OCI-LY1 (cell line): ENCODE measurements around the gene UBXN10.

Experiments used
- H2AFZ ChIP-seq: fragments of 200-600 bp; sonication (generic), shearing (Covaris generic); 2 replicates; pipeline ENCODE4 v1.6.0; 2014; ENCODE audit warnings: antibody characterized with exemption, mild to moderate bottlenecking, low read length
- H3F3A ChIP-seq: fragments of 200-600 bp; sonication (generic), shearing (Covaris generic); 2 replicates; pipeline ENCODE4 v1.6.0; 2014; ENCODE audit warnings: mild to moderate bottlenecking, antibody characterized with exemption, low read length, moderate library complexity; ENCODE audit not compliant: insufficient read depth
- H3K27ac ChIP-seq: fragments of 200-600 bp; sonication (generic); 2 replicates; pipeline ENCODE4 v1.5.1; 2014; ENCODE audit warnings: low read length, mixed run types, mild to moderate bottlenecking, low read depth; ENCODE audit not compliant: poor library complexity, severe bottlenecking
- H3K27me3 ChIP-seq: fragments of 200-600 bp; sonication (generic); 2 replicates; pipeline ENCODE4 v1.6.0; 2014; ENCODE audit warnings: antibody characterized with exemption, mild to moderate bottlenecking, low read length, moderate library complexity; ENCODE audit not compliant: insufficient read depth
- H3K36me3 ChIP-seq: fragments of 200-600 bp; sonication (generic); 2 replicates; pipeline ENCODE4 v1.6.1; 2014; ENCODE audit warnings: mild to moderate bottlenecking, antibody characterized with exemption, low read length, moderate library complexity, mixed read lengths; ENCODE audit not compliant: insufficient read depth
- H3K4me1 ChIP-seq: fragments of 200-600 bp; sonication (generic); 2 replicates; pipeline ENCODE4 v1.5.1; 2014; ENCODE audit warnings: mild to moderate bottlenecking, low read length, moderate library complexity; ENCODE audit not compliant: insufficient read depth, severe bottlenecking
- H3K4me2 ChIP-seq: fragments of 200-600 bp; sonication (generic), shearing (Covaris generic); 2 replicates; pipeline ENCODE4 v1.6.1; 2014; ENCODE audit warnings: low read length
- H3K4me3 ChIP-seq: fragments of 200-600 bp; sonication (generic); 2 replicates; pipeline ENCODE4 v1.5.1; 2014; ENCODE audit warnings: low read length, low read depth, mild to moderate bottlenecking, mixed read lengths; ENCODE audit not compliant: poor library complexity, severe bottlenecking
- H3K79me2 ChIP-seq: fragments of 200-600 bp; shearing (Covaris generic); 2 replicates; pipeline ENCODE4 v1.6.1; 2016; ENCODE audit warnings: mixed run types, low read length, mixed read lengths; ENCODE audit not compliant: insufficient read depth
- H3K9ac ChIP-seq: fragments of 200-600 bp; sonication (generic), shearing (Covaris generic); 2 replicates; pipeline ENCODE4 v1.6.1; 2014; ENCODE audit warnings: mild to moderate bottlenecking, low read length, mixed read lengths
- H3K9me2 ChIP-seq: fragments of 200-600 bp; sonication (generic), shearing (Covaris generic); 2 replicates; pipeline ENCODE4 v1.6.1; 2014; ENCODE audit warnings: low read depth, mild to moderate bottlenecking, low read length, mixed read lengths
- H3K9me3 ChIP-seq: fragments of 200-600 bp; shearing (Covaris generic); 2 replicates; pipeline ENCODE4 v1.6.1; 2014; ENCODE audit warnings: low read length, mixed read lengths
- H4K20me1 ChIP-seq: fragments of 200-600 bp; sonication (generic), shearing (Covaris generic); 2 replicates; pipeline ENCODE4 v1.6.0; 2016; ENCODE audit warnings: mild to moderate bottlenecking, low read length; ENCODE audit not compliant: insufficient read depth
- EZH2 ChIP-seq: fragments of 200-600 bp; sonication (generic), shearing (Covaris generic); IDR thresholded peaks from 2 replicates; pipeline ENCODE4 v1.8.0; 2017; ENCODE audit warnings: borderline replicate concordance, mixed run types, mild to moderate bottlenecking, antibody characterized with exemption, low read length, moderate library complexity, mixed read lengths
- TF ChIP-seq, protein P1 (sequence below): fragments of 200-600 bp; sonication (generic), shearing (Covaris generic); IDR thresholded peaks from 2 replicates; pipeline ENCODE4 v1.5.1; 2017; ENCODE audit warnings: mild to moderate bottlenecking, antibody characterized with exemption, low read length, moderate library complexity, mixed read lengths

Gene UBXN10

GRCh38 chr1:20174937-20175666 lies 10.8 kb upstream of the UBXN10 start:
- H3K36me3 ChIP-seq, result no peaks in the 10 kb centered on the region
- no peak overlapping the region for H2AFZ ChIP-seq
- H3K79me2 ChIP-seq, result no peaks in the 10 kb centered on the region
- TF ChIP-seq, protein P1, sequence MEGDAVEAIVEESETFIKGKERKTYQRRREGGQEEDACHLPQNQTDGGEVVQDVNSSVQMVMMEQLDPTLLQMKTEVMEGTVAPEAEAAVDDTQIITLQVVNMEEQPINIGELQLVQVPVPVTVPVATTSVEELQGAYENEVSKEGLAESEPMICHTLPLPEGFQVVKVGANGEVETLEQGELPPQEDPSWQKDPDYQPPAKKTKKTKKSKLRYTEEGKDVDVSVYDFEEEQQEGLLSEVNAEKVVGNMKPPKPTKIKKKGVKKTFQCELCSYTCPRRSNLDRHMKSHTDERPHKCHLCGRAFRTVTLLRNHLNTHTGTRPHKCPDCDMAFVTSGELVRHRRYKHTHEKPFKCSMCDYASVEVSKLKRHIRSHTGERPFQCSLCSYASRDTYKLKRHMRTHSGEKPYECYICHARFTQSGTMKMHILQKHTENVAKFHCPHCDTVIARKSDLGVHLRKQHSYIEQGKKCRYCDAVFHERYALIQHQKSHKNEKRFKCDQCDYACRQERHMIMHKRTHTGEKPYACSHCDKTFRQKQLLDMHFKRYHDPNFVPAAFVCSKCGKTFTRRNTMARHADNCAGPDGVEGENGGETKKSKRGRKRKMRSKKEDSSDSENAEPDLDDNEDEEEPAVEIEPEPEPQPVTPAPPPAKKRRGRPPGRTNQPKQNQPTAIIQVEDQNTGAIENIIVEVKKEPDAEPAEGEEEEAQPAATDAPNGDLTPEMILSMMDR, result no peak
- no peak for TF ChIP-seq EZH2
- no peak overlapping the region for H3K9ac ChIP-seq
- no peaks in the 10 kb centered on the region for H3K4me1 ChIP-seq
- H3F3A ChIP-seq, result no peaks in the 10 kb centered on the region
- no peaks in the 10 kb centered on the region for H4K20me1 ChIP-seq
- H3K9me2 ChIP-seq, result no peaks in the 10 kb centered on the region
- H3K9me3 ChIP-seq, result no peaks in the 10 kb centered on the region
- H3K27ac ChIP-seq, result no peak overlapping the region
- H3K27me3 ChIP-seq, result peaks cover 8% of the 10 kb centered on the region; the same call in 1 of the 2 replicates
- H3K4me3 ChIP-seq, result no peak overlapping the region
- no peak overlapping the region for H3K4me2 ChIP-seq

DNA sequence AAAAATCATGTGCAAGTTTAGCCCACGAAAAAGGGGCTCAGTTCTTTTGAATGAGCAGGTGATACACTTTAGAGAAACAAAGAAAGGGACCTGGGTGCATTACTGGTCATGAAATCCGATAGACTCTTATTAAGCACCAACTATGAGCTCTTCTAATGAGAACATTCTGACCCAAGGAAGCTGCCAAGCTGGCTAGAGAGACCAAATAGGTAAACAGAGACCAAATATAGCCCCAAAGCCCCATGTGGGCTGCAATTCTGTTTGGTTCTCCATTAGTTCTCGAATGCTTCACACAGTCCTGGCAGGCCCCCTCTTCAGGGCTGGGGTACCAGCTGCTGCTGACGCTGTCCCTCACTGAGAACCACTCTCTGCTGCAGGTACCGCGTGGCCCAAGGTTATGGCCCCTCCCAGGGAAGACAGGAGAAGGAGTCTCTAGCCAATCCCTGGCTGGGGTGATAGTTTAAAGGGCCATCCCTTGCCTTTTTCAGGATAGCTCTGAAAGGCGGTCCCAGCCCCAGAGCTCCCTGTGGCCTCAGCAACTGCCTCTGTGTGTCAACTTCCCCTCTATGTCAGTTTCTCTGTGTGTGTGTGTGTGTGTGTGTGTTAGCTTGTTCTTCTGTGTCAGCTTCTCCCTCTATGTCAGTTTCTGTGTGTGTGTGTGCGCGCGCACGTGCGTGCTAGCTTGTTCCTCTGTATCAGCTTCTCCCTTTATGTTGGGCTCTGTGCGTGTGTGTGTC lies 7.1 kb upstream of the UBXN10 start:
- no peaks in the 10 kb centered on the region for H3K9me2 ChIP-seq
- peaks cover 8% of the 10 kb centered on the region; the same call in 1 of the 2 replicates for H3K27me3 ChIP-seq

GRCh38 chr1:20179371-20180128 lies 6.3 kb upstream of the UBXN10 start:
- Histone ChIP-seq H3K4me3 (no peak overlapping the region), H3K9me3 (no peaks in the 10 kb centered on the region), H3K4me1 (no peaks in the 10 kb centered on the region), H3K79me2 (no peaks in the 10 kb centered on the region), H2AFZ (no peak overlapping the region), H3K27ac (no peak overlapping the region), H4K20me1 (no peaks in the 10 kb centered on the region), H3K27me3 (peaks cover 8% of the 10 kb centered on the region; the same call in 1 of the 2 replicates), H3K4me2 (no peak overlapping the region), H3F3A (no peaks in the 10 kb centered on the region), H3K9ac (no peak overlapping the region), H3K36me3 (no peaks in the 10 kb centered on the region), H3K9me2 (no peaks in the 10 kb centered on the region)
- TF ChIP-seq, protein P1, result no peak
- TF ChIP-seq EZH2, result no peak

More for the DNA sequence above, 7.1 kb upstream of the UBXN10 start:
- Histone ChIP-seq H4K20me1 (no peaks in the 10 kb centered on the region), H3K36me3 (no peaks in the 10 kb centered on the region), H2AFZ (no peak overlapping the region), H3K79me2 (no peaks in the 10 kb centered on the region), H3K9me3 (no peaks in the 10 kb centered on the region), H3K4me3 (no peak overlapping the region), H3K9ac (no peak overlapping the region), H3K4me1 (no peaks in the 10 kb centered on the region), H3F3A (no peaks in the 10 kb centered on the region), H3K27ac (no peak overlapping the region), H3K4me2 (no peak overlapping the region)
- TF ChIP-seq, protein P1, result no peak
- no peak for TF ChIP-seq EZH2
